GM19324 (cell line): ENCODE data around the gene OR52D1.

Source experiments
- ATAC-seq: cut with Tn5 transposase; IDR thresholded peaks from one replicate; pipeline ENCODE4 v1.9.1; 2021; ENCODE audit warnings: mild to moderate bottlenecking, moderate library complexity; ENCODE audit not compliant: unreplicated experiment, low FRiP score

The OR52D1 gene

DNA sequence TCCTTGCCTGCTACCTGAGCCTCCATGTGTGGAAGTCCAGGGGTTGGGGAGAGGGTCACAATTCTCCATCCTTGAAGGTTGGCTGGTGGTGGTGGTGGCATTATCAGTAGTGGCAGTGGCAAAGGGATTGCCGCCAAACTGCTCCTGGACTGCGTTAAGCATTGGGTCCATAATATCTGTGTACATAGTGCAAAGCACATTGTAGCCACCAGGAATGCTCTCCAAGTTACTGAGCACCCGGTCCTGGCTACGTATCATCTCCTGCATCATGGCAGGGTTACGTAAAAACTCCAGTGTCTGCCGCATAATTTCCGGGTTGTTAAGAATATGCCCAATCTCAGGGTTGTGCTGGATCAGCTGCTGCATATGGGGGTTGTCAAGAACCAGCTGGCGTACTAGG lies 20.1 kb downstream of the OR52D1 start:
- no peak for ATAC-seq

- ATAC-seq = no peak
Measured at GRCh38 chr11:5509803-5510202, 21.3 kb downstream of the OR52D1 start, which contains the start of gene UBQLN3. TSS of gene UBQLN3 (minus strand) at chr11:5509957. CDS start at chr11:5509558, 399 bp downstream.

DNA sequence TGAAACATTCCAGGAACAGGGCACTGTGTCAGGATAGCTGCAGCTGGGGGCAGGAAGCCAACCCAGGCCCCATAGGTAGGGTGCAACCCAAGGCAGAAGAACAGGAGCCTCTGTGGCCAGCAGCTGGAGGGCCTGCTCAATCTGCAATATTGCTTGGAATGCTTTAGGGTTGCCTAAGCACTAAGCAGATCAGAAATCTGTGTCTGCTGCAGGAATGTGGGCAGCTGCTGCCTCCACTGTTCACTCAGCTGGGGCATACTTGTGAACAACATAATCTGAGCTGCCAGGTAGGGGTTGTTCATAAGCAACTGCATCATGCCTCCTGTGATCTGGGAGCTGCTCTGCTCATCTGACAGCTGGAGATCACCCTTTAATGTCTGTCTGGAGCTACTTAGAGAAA lies 26.4 kb downstream of the OR52D1 start:
- no peak for ATAC-seq

DNA sequence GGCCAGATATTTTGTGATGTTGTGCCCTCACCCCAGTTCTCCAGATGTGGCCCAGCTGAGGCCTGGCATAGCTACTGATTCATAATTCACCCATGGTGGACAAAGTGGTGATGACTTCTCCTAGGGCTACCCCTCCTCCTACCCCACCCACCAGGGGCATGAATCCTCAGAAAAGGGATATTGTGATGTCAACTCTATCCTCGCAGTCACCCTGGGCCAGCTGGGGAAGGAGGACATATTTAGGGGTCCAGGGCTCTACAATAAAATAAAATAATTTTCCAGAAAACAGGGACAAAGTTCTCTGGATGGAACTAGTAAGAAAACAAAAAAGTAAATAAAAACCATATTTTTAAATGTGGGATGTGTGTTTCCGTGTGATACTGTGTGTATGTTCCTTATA lies 28.1 kb downstream of the OR52D1 start, which contains the start of gene UBQLNL:
Gene UBQLNL (minus strand): TSS at position 101 of the 400 bp plus-strand sequence. CDS start 258 bp downstream, outside the sequence.
- no peak for ATAC-seq

DNA sequence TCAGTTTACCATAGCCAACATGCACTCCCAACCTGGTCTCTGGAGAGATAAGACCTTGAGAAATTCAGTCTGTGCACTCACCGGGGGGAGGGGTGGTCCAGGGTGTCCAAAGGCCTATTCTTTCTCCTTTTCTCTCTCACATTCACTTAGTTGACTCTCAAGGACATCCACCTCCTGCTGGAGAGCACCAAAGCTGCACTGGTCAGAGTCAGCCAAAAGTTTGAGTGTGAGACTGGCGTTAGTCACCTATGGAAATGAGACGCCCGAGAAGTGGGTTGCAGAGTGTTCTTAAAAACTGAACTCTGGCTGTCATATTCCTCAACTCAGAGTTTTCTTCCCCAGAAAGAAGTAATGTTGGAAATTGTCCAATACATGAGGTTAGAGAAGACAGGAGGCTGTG lies 33.1 kb downstream of the OR52D1 start:
- no peak for ATAC-seq

GRCh38 chr11:5522308-5522707 lies 33.8 kb downstream of the OR52D1 start:
- no peak for ATAC-seq

DNA sequence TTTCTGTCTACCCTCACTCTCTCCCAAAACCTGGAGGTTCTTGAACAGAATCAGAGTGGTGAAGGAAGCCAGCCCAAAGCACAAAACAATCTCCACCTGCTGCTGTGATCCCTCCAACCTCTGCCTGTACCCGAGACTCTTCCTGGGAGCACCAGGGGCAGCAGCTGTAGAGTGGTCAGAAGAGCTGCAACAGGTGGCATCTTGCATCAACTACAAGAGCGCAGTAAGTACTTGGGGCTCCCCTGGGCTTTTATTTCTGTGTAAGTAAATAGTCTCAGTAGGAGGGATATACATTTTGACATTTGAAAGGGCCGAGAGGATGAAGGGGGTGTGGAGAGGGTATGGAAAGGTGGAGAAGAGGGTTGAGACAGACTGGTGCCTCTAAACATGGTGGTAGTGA lies 36.3 kb downstream of the OR52D1 start:
- no peak for ATAC-seq

DNA sequence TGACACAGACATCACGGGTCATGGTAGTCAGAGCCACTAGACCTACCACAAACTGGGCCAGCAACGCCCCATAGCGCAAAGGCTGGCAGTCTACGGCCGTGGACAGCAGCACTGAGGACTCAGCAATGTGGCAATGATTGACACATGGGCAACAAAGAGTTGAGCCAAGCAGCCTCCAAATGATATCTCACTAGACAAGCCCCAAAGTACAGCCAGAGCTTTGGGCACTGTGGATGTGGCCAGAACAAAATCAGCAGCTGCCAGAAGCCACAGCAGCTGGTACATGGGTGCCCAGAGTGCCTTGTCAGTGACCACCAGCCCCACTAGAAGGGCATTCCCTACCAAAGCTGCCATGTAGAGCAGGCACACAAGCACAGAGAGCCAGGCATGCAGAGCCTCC lies 39.2 kb downstream of the OR52D1 start:
- ATAC-seq = no peak

GRCh38 chr11:5528495-5528894 lies 40.0 kb downstream of the OR52D1 start:
- no peak for ATAC-seq

- no peak for ATAC-seq
Measured at GRCh38 chr11:5531053-5531831, 42.8 kb downstream of the OR52D1 start.

DNA sequence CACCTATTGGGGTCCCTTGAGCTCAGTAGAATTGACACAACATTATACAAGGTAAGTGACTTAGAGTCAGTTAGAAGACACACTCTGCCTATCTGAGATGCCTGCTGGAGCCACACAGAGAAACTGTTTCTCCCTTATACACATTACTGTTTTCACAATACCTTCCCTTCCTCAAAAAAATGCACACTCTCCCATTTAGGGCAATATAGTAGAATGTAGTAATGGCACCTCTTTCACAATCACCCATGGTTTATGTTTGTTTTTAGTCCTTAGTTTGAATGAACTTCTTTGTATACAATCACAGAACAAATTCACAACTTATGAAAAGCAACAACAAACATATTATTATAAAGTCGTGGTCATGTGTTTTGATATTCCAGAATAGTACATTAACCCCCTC lies 45.6 kb downstream of the OR52D1 start:
- no peak for ATAC-seq

DNA sequence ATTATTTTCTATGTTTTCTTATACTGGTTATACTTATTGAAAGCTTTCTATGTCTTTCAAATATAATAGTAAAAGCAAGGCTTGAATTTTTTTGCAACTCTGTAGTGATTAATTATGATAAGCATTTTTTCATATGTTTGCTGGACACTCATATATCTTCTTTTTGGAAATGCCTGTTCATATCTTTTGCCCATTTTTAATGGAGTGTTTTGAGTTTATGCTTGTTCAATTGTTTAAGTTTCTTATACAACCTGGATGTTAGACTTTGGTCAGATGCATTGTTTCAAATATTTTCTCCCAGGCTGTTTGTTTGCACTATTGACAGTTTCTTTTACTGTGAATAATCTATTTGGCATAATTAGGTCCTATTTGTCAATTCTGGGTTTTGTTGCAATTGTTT lies 48.0 kb downstream of the OR52D1 start:
- no peak for ATAC-seq
